ENCODE data around the gene YY1.
A peak's percentile ranks its signal among the peaks of the same experiment; 100 is the strongest.

Gene YY1

DNA sequence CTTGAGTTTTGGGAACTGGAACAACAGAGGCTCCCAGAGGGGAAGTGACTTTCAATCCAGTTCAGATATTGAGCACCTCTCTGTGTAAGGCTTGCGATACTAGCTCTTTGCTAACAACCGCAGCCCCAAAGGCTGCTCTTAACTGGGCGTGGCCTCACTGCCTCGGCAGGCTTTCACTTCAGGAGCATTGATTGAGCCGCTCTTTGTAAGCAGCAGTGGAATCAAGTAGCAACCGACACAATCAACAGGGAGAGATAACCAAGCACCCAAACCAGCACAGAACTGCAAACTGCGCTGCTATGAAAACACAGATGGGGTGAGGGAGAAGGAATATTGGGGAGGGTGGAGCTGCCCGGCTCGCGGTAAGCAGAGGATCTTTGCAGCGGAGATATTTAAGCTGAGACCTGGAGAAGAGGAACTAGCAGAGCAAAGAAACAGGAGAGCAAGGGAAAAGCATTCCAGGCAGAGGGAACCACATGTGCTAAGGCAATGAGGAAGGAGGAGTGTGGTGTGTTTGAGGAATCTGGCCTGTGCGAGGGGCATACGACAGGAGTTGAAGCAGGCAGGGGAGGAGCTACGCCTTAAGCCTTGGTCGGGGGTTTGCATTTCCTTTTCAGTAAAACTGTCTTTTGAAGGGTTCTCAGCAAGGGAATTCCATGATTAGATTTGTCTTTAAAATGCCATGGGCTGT lies 17.3 kb upstream of the YY1 start:
- Histone ChIP-seq H3K79me1 (replicated peaks; ENCODE audit: low read length, poor library complexity, severe bottlenecking) (peaks cover 42% of the 10 kb centered on the region), H2BK12ac (ENCODE audit: low read length in 2 of 2) (peak overlapping the region in 1 of 2 experiments; percentile 24), H3K9me3 (ENCODE audit: control insufficient read depth, low read length) (no peaks in the 10 kb centered on the region), H4K91ac (ENCODE audit: low read length) (peak overlapping the region; percentile 70), H2AK5ac (ENCODE audit: low read length, severe bottlenecking) (no peak overlapping the region), H3K4me1 (ENCODE audit: control insufficient read depth, insufficient read depth, low read depth, low read length) (peaks cover 13% of the 10 kb centered on the region), H3K18ac (ENCODE audit: low read depth in 1 of 2, low read length in 2 of 2) (peak overlapping the region; percentile 55 to 93), H3K4ac (ENCODE audit: low read depth in 1 of 2, low read length in 2 of 2) (peak overlapping the region; percentile 30 to 81), H3K4me3 (ENCODE audit: insufficient read depth in 1 of 2, low read depth in 1 of 2, low read length in 2 of 2) (peak overlapping the region; percentile 42 to 90), H3K14ac (ENCODE audit: low read length in 2 of 2) (peak overlapping the region in 1 of 2 experiments; percentile 3), H3K9ac (ENCODE audit: low read length) (peak overlapping the region; percentile 90), H2BK15ac (ENCODE audit: low read depth, poor library complexity, severe bottlenecking) (no peak overlapping the region), H3K36me3 (ENCODE audit: control insufficient read depth in 1 of 2, insufficient read depth in 2 of 2, low read depth in 1 of 2, low read length in 2 of 2) (no peaks in the 10 kb centered on the region), H3K23ac (ENCODE audit: low read length in 2 of 2) (no peak overlapping the region), H3K27me3 (ENCODE audit: control insufficient read depth in 1 of 2, insufficient read depth in 1 of 2, low read length in 2 of 2) (no peaks in the 10 kb centered on the region), H3K4me2 (ENCODE audit: low read length, poor library complexity, severe bottlenecking) (peak overlapping the region; percentile 80), H2BK120ac (ENCODE audit: low read depth, low read length) (peak overlapping the region; percentile 88), H3K27ac (ENCODE audit: low read length, poor library complexity, severe bottlenecking) (peak overlapping the region; percentile 58), H2AFZ (ENCODE audit: low read depth, low read length) (peak overlapping the region; percentile 79), H4K8ac (ENCODE audit: low read length) (peak overlapping the region; percentile 69), H2BK5ac (ENCODE audit: low read depth, low read length, poor library complexity, severe bottlenecking) (no peak overlapping the region)
- WGBS = 5% methylated on average over 14 of the region's 15 CpGs
- peak; percentile 80 for DNase-seq

DNA sequence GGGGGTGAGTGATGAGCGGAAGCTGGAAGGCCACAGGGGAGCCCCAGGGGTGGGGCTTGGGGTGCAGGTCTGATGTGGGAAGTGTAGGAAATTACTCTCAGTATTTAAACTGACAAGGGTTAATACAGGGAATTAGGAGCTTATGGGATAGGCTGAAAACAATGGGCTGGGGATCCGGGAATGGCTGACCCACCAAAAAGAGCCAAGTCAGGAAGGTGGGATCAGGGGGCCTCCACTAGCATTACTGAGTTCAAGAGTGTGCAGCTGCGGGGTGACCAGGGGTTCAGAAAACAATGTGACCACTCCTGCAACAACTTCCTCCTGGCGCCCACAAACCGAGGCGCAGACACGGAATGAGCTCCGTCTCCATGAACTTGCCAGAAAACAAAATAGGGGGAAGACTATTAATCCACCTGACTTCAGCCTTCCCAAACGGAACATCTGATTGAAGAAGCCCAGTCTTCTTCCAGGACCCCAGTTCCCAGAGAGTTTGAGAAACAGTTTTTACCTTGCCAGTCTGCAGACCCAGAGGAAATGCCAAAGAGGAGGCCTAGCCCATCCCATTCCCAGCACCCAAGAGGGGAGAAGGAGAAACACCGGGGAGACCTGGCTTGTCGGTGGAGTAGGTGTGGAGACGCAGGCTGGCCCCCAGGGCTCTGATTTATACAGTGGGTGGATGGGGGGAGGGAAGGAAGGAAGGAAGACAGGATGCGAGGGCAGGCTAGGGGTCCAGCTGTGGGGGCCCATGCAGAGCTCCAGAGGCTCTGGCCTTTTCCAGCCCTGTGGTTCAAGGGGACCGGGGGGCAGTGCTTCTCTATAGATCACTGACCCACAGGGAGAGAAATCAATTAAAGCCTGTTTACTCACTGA lies 16.5 kb upstream of the YY1 start:
- no peaks in the 10 kb centered on the region for H3K9me3 ChIP-seq (ENCODE audit: control insufficient read depth, low read length)
- 45% methylated on average over 12 of the region's 14 CpGs for WGBS

DNA sequence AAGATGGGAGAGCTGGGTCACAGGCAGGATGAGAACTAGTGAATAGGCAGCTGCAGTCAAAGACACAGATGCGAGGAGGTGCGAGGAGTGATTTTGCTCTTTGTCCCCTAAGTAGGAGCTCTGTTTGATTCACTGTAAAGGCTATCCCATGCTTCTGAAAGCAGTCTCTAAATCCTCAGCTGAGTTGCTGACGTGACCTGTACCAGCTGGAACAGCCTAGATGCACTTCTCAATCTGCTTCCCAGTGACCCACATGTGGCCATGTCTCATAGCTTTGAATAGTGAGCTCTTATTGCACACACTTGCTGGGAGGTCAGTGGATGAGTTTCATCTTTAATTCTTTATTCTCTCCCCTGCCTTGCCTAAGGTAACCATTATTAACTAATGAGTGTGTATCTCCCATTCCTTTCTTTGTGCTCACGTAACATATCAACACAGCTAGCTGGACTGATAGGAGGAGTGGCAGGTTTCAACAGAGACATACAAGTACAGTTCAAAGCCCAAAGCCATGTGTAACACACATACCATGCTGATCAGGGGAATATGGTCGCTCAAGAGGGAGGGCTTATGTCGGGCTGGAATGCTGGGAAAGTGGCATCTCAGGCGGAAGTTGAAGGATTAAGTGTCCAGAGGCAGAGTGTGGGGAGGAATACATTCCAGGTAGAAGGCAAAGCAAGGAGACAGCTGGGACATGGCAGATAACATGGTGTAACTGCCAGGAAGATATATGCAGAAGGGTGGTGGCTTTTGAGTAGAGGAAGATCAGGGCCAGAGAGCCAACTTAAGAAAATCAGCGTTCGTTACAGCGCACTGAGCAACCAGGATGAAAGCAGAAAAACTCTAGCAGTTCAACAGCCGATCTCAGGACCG lies 15.4 kb upstream of the YY1 start:
- Histone ChIP-seq H3K4me2 (ENCODE audit: low read length, poor library complexity, severe bottlenecking) (no peak overlapping the region), H3K18ac (ENCODE audit: low read depth in 1 of 2, low read length in 2 of 2) (peak overlapping the region in 1 of 2 experiments; percentile 2), H2BK15ac (ENCODE audit: low read depth, poor library complexity, severe bottlenecking) (no peak overlapping the region), H3K9ac (ENCODE audit: low read length) (no peak overlapping the region), H3K9me3 (ENCODE audit: control insufficient read depth, low read length) (no peaks in the 10 kb centered on the region), H2AK5ac (ENCODE audit: low read length, severe bottlenecking) (no peak overlapping the region), H3K79me1 (replicated peaks; ENCODE audit: low read length, poor library complexity, severe bottlenecking) (peaks cover 42% of the 10 kb centered on the region), H3K14ac (ENCODE audit: low read length in 2 of 2) (no peak overlapping the region), H4K8ac (ENCODE audit: low read length) (peak overlapping the region; percentile 45), H2BK120ac (ENCODE audit: low read depth, low read length) (no peak overlapping the region), H3K4ac (ENCODE audit: low read depth in 1 of 2, low read length in 2 of 2) (no peak overlapping the region), H3K4me1 (ENCODE audit: control insufficient read depth, insufficient read depth, low read depth, low read length) (peaks cover 12% of the 10 kb centered on the region), H2AFZ (ENCODE audit: low read depth, low read length) (no peak overlapping the region), H3K23ac (ENCODE audit: low read length in 2 of 2) (no peak overlapping the region), H3K27me3 (ENCODE audit: control insufficient read depth in 1 of 2, insufficient read depth in 1 of 2, low read length in 2 of 2) (no peaks in the 10 kb centered on the region), H3K27ac (ENCODE audit: low read length, poor library complexity, severe bottlenecking) (no peak overlapping the region), H3K4me3 (ENCODE audit: insufficient read depth in 1 of 2, low read depth in 1 of 2, low read length in 2 of 2) (no peak overlapping the region), H2BK5ac (ENCODE audit: low read depth, low read length, poor library complexity, severe bottlenecking) (no peak overlapping the region), H2BK12ac (ENCODE audit: low read length in 2 of 2) (no peak overlapping the region), H3K36me3 (ENCODE audit: control insufficient read depth in 1 of 2, insufficient read depth in 2 of 2, low read depth in 1 of 2, low read length in 2 of 2) (peaks cover 0 to 7% of the 10 kb centered on the region in 2 experiments), H4K91ac (ENCODE audit: low read length) (no peak overlapping the region)
- peak; percentile 54 for DNase-seq
- 81% methylated on average over 12 of the region's 12 CpGs for WGBS

More for the DNA sequence above, 16.5 kb upstream of the YY1 start:
- Histone ChIP-seq H2BK15ac (ENCODE audit: low read depth, poor library complexity, severe bottlenecking) (peak overlapping the region; percentile 49), H3K27ac (ENCODE audit: low read length, poor library complexity, severe bottlenecking) (no peak overlapping the region), H2BK120ac (ENCODE audit: low read depth, low read length) (peak overlapping the region; percentile 36), H4K91ac (ENCODE audit: low read length) (no peak overlapping the region), H2BK12ac (ENCODE audit: low read length in 2 of 2) (peak overlapping the region in 1 of 2 experiments; percentile 40), H3K79me1 (replicated peaks; ENCODE audit: low read length, poor library complexity, severe bottlenecking) (peaks cover 46% of the 10 kb centered on the region), H2AFZ (ENCODE audit: low read depth, low read length) (no peak overlapping the region), H3K36me3 (ENCODE audit: control insufficient read depth in 1 of 2, insufficient read depth in 2 of 2, low read depth in 1 of 2, low read length in 2 of 2) (no peaks in the 10 kb centered on the region), H4K8ac (ENCODE audit: low read length) (peak overlapping the region; percentile 55), H3K27me3 (ENCODE audit: control insufficient read depth in 1 of 2, insufficient read depth in 1 of 2, low read length in 2 of 2) (no peaks in the 10 kb centered on the region), H3K4ac (ENCODE audit: low read depth in 1 of 2, low read length in 2 of 2) (peak overlapping the region in 1 of 2 experiments; percentile 19), H3K4me1 (ENCODE audit: control insufficient read depth, insufficient read depth, low read depth, low read length) (peaks cover 13% of the 10 kb centered on the region), H3K4me3 (ENCODE audit: insufficient read depth in 1 of 2, low read depth in 1 of 2, low read length in 2 of 2) (peak overlapping the region in 1 of 2 experiments; percentile 90), H3K18ac (ENCODE audit: low read depth in 1 of 2, low read length in 2 of 2) (peak overlapping the region; percentile 25 to 82), H3K4me2 (ENCODE audit: low read length, poor library complexity, severe bottlenecking) (peak overlapping the region; percentile 80), H3K9ac (ENCODE audit: low read length) (peak overlapping the region; percentile 90), H3K23ac (ENCODE audit: low read length in 2 of 2) (no peak overlapping the region), H3K14ac (ENCODE audit: low read length in 2 of 2) (no peak overlapping the region), H2AK5ac (ENCODE audit: low read length, severe bottlenecking) (no peak overlapping the region), H2BK5ac (ENCODE audit: low read depth, low read length, poor library complexity, severe bottlenecking) (no peak overlapping the region)
- DNase-seq = no peak

All from mesenchymal stem cell (in vitro differentiated cells and primary cell).